GM12892 (cell line): ENCODE data around the gene SART1.
"Not testable (repeated sequence)": the region's sequence is repeated elsewhere in the genome, so short reads cannot be mapped to it uniquely, and the experiment has no call there.

ENCODE experiments used
- DNase-seq: peaks from one replicate; pipeline ENCODE4 v3.0.0; 2011; ENCODE audit not compliant: insufficient read length
- FAIRE-seq: peaks from 2 replicates; lab custom pipeline; 2011; peaks lifted over from hg19 to GRCh38; lab: Jason Lieb, UNC
- POLR2A ChIP-seq: IDR thresholded peaks from 2 replicates; pipeline ENCODE4 v1.6.1; 2011; ENCODE audit warnings: low read depth, low read length, control low read depth
- POLR2AphosphoS5 ChIP-seq: IDR thresholded peaks from 2 replicates; pipeline ENCODE4 v1.6.1; 2011; ENCODE audit warnings: low read depth, low read length, control low read depth
- TAF1 ChIP-seq: IDR thresholded peaks from 2 replicates; pipeline ENCODE4 v1.6.1; 2011; ENCODE audit warnings: low read depth, mild to moderate bottlenecking, control low read depth, low read length, borderline replicate concordance

Gene SART1

DNA sequence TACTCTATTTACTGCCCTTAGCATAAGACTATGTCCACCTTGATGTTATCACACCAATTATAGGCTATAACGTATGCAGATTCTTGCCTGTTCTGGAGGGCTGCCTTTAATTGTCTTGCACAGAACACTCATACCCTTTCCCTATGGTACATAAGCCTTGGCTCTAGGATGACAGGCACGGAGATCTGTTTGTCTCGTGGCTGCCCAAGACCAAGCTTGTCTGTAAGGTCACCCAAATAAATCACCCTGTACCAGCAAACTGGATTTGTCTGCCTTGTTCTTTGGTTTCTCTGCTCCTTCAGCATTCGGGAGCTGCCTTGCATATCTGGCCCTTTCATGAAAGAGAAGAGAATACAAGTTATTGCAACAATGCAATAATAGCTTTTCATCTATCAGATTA lies 23.8 kb upstream of the SART1 start:
- no peak for FAIRE-seq
- TF ChIP-seq POLR2AphosphoS5 (no peak), POLR2A (no peak), TAF1 (no peak)
- no peak for DNase-seq

- TF ChIP-seq POLR2A (no peak), POLR2AphosphoS5 (no peak), TAF1 (no peak)
- DNase-seq (no peak), FAIRE-seq (no peak)
Observed at GRCh38 chr11:65941720-65942310, 19.7 kb upstream of the SART1 start.

DNA sequence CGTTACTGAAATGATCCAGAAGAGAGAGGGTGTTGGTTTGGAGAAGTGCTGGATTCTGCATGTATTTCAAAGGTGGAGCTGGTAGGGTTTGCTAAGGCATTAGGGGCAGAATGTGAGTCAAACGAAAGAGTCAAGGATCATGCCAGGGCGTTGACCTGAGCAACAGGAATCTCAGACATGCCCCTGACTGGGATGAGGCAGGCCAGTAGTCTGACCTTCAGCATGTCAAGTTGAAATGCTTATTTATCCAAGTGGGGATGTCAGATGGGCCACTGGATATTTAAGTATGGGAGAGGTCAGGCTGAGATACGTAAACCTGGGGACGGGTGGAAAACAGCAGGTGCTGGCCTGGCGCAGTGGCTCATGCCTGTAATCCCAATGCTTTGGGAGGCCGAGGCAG lies 19.0 kb upstream of the SART1 start:
- no peak for TF ChIP-seq POLR2AphosphoS5
- no peak for TF ChIP-seq POLR2A
- TF ChIP-seq TAF1: no peak
- no peak for DNase-seq
- FAIRE-seq: no peak

- DNase-seq (no peak), FAIRE-seq (no peak)
- TF ChIP-seq TAF1 (no peak), POLR2AphosphoS5 (no peak), POLR2A (no peak)
Observed at GRCh38 chr11:65944191-65944590, 17.3 kb upstream of the SART1 start.

DNA sequence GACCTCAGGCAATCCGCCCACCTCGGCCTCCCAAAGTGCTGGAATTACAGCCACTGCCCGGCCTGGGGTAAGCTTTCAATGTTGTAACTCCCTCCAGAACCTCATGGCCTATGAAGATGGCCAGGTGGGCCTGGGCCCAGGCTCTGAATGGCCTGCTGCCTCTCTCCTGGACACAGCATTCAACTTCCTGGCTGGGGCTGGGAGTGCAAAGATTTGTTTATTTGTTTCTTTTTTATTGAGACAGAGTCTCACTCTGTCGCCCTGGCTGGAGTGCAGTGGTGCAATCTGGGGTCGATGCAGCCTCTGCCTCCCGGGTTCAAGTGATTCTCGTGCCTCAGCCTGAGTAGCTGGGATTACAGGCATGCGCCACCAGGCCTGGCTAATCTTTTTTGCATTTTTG lies 16.8 kb upstream of the SART1 start:
- TF ChIP-seq TAF1 (no peak), POLR2AphosphoS5 (no peak), POLR2A (no peak)
- FAIRE-seq (no peak), DNase-seq (no peak)

GRCh38 chr11:65945430-65945911 lies 16.1 kb upstream of the SART1 start, which contains the start of gene TSGA10IP:
TSS of gene TSGA10IP (plus strand) at chr11:65945480. CDS start at chr11:65945676, 196 bp downstream.
- FAIRE-seq (no peak), DNase-seq (no peak)
- TF ChIP-seq POLR2AphosphoS5: no peak

GRCh38 chr11:65945941-65946558 lies 15.5 kb upstream of the SART1 start:
- FAIRE-seq (no peak), DNase-seq (no peak)
- TF ChIP-seq POLR2A (no peak), POLR2AphosphoS5 (no peak), TAF1 (no peak)

DNA sequence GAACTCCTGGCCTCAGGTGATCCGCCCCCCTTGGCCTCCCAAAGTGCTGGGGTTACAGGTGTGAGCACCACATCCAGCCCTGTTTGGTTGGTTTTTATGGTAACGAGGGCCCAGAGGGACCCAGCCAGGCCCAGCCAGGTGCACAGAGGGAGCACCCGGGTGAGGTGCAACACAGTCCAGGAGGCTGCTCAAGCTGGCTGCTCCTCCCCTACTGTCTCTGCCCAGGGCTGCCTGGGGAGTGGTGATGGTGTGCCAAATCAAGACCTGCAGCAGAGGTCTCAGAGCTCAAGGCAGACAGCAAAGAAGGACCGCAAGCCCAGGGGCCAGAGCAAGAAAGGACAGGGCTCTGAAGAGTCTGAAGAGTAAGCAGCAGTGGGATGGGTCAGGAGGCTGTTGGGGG lies 14.9 kb upstream of the SART1 start:
- FAIRE-seq: no peak

DNA sequence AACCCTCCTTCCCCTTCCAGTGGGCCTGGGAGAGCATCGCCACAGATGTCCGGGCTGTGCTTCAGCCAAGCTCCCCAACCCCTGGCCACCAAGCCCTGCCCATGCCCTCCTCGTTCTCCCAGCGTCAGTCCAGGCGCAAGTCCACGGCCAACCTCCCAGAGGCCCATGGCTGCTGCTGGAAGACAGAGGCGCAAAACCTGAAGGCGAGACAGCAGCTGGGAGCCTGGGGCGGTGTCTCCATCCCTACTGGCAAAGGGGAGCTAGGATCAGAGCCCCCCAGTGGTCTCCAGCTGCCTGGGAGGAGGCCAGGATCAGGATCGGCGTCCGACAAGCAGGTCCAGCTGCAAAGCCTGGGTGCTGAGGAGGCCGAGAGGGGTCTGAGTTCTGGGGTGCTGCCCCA lies 14.4 kb upstream of the SART1 start:
- FAIRE-seq (no peak), DNase-seq (no peak)
- TF ChIP-seq POLR2AphosphoS5: no peak

More for the DNA sequence above, 14.9 kb upstream of the SART1 start:
- DNase-seq: no peak
- TF ChIP-seq POLR2AphosphoS5: no peak
- no peak for TF ChIP-seq POLR2A
- no peak for TF ChIP-seq TAF1

GRCh38 chr11:65947603-65948125 lies 13.9 kb upstream of the SART1 start:
- DNase-seq (no peak), FAIRE-seq (no peak)
- TF ChIP-seq POLR2A (no peak), TAF1 (no peak), POLR2AphosphoS5 (no peak)

- not testable (repeated sequence) for FAIRE-seq, DNase-seq
Observed at GRCh38 chr11:65950711-65951110, 10.8 kb upstream of the SART1 start.

DNA sequence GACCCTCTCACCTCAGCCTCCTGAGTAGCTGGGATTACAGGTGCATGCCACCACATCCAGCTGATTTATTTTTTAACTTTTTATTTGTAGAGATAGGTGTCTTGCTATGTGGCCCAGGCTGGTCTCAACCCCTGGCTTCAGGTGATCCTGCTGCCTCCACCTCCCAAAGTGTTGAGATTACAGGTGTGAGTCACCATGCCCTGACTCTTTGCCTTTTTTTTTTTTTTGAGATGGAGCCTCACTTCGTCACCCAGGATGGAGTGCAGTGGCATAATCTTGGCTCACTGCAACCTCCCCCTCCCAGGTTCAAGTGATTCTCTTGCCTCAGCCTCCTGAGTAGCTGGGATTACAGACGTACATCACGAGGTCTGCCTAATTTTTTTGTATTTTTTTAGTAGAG lies 9.9 kb upstream of the SART1 start:
- not testable (repeated sequence) for FAIRE-seq

DNA sequence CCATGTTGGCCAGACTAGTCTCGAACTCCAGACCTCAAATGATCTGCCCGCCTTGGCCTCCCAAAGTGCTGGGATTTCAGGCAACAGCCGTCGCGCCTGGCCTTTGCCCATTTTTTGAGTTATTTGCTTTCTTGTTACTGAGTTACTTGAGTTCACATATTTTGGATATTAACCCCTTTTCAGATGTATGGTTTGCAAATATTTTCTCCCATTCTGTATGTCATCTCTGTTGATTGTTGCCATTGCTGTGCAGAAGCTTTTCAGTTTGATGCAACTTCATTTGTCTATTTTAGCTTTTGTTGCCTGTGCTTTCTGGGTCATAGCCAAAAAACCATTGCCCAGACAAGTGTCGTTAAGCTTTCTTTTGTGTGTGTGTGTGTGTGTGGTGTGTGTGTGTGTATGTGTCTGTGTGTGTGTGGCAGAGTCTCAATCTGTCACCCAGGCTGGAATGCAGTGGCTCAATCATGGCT lies 9.4 kb upstream of the SART1 start:
- TF ChIP-seq POLR2A: no peak
- no peak for TF ChIP-seq POLR2AphosphoS5
- no peak for TF ChIP-seq TAF1
- no peak for DNase-seq

More for the DNA sequence above, 9.9 kb upstream of the SART1 start:
- DNase-seq: not testable (repeated sequence)

More for the DNA sequence above, 9.4 kb upstream of the SART1 start:
- no peak for FAIRE-seq
